SHP77 treated with DMSO at 0.1 percent for 48 hours (cell line): ENCODE results near the gene OR13J1.
"Not testable (repeated sequence)": the region's sequence is repeated elsewhere in the genome, so short reads cannot be mapped to it uniquely, and the experiment has no call there.

Experiments
- DNase-seq: peaks from one replicate; lab custom pipeline; 2025; lab: John Stamatoyannopoulos, UW

Gene OR13J1

GRCh38 chr9:35904338-35904737 is 34.1 kb upstream of the OR13J1 start:
- no peak for DNase-seq

GRCh38 chr9:35903049-35903448 is 32.8 kb upstream of the OR13J1 start:
- peak; percentile 6 for DNase-seq

- DNase-seq = no peak
Observed at GRCh38 chr9:35899021-35899420, 28.8 kb upstream of the OR13J1 start.

GRCh38 chr9:35898337-35898736 is 28.1 kb upstream of the OR13J1 start:
- no peak for DNase-seq

- not testable (repeated sequence) for DNase-seq
Observed at GRCh38 chr9:35897376-35898099, 27.3 kb upstream of the OR13J1 start.

- no peak for DNase-seq
Observed at GRCh38 chr9:35896570-35896969, 26.4 kb upstream of the OR13J1 start.

- no peak for DNase-seq
Observed at GRCh38 chr9:35892051-35892450, 21.9 kb upstream of the OR13J1 start.

GRCh38 chr9:35891646-35892045 is 21.4 kb upstream of the OR13J1 start:
- no peak for DNase-seq

- not testable (repeated sequence) for DNase-seq
Observed at GRCh38 chr9:35884908-35885307, 14.7 kb upstream of the OR13J1 start.

- DNase-seq = no peak
Observed at GRCh38 chr9:35882996-35883395, 12.8 kb upstream of the OR13J1 start.

- DNase-seq = peak; percentile 27
Observed at GRCh38 chr9:35882263-35882848, 12.2 kb upstream of the OR13J1 start.

- no peak for DNase-seq
Observed at GRCh38 chr9:35872505-35872904, 2.3 kb upstream of the OR13J1 start.

GRCh38 chr9:35871545-35871944 is 1.3 kb upstream of the OR13J1 start:
- no peak for DNase-seq

- DNase-seq = no peak
Observed at GRCh38 chr9:35869621-35870216, 482 bp downstream of the OR13J1 start.

GRCh38 chr9:35868933-35869332 is 1.3 kb downstream of the OR13J1 start:
- DNase-seq = no peak

- DNase-seq = no peak
Observed at GRCh38 chr9:35867538-35867937, 2.7 kb downstream of the OR13J1 start.

GRCh38 chr9:35864695-35865255 is 5.4 kb downstream of the OR13J1 start:
- no peak for DNase-seq

GRCh38 chr9:35863583-35863982 is 6.6 kb downstream of the OR13J1 start:
- no peak for DNase-seq

- no peak for DNase-seq
Observed at GRCh38 chr9:35862328-35862727, 7.9 kb downstream of the OR13J1 start.

GRCh38 chr9:35861161-35861897 is 8.9 kb downstream of the OR13J1 start:
- DNase-seq = no peak

GRCh38 chr9:35859990-35860339 is 10.2 kb downstream of the OR13J1 start:
- DNase-seq = no peak

GRCh38 chr9:35859310-35859989 is 10.8 kb downstream of the OR13J1 start:
- DNase-seq = no peak
